ENCODE results near the gene NBL1.

Gene NBL1

GRCh38 chr1:19672237-19672636 lies 28.1 kb downstream of the NBL1 start:
- no peak for DNase-seq

- DNase-seq, result no peak
Observed at GRCh38 chr1:19675797-19676196, 31.7 kb downstream of the NBL1 start.

GRCh38 chr1:19676438-19676922 lies 32.4 kb downstream of the NBL1 start:
- DNase-seq, result no peak

GRCh38 chr1:19678493-19678892 lies 34.4 kb downstream of the NBL1 start:
- DNase-seq, result no peak

GRCh38 chr1:19678931-19679453 lies 34.9 kb downstream of the NBL1 start:
- DNase-seq, result no peak

GRCh38 chr1:19679691-19680090 lies 35.6 kb downstream of the NBL1 start:
- DNase-seq, result no peak

- no peak for DNase-seq
Observed at GRCh38 chr1:19680644-19681043, 36.5 kb downstream of the NBL1 start.

GRCh38 chr1:19682257-19682656 lies 38.1 kb downstream of the NBL1 start:
- DNase-seq, result no peak

GRCh38 chr1:19682901-19683300 lies 38.8 kb downstream of the NBL1 start:
- no peak for DNase-seq

GRCh38 chr1:19683351-19683750 lies 39.2 kb downstream of the NBL1 start:
- no peak for DNase-seq

GRCh38 chr1:19684677-19685076 lies 40.6 kb downstream of the NBL1 start:
- DNase-seq, result no peak

GRCh38 chr1:19685994-19686393 lies 41.9 kb downstream of the NBL1 start:
- no peak for DNase-seq

- DNase-seq, result no peak
Observed at GRCh38 chr1:19687414-19687813, 43.3 kb downstream of the NBL1 start.

- peak in 2 of 4 experiments; percentile 13 to 22 for DNase-seq
Observed at GRCh38 chr1:19688041-19688842, 44.1 kb downstream of the NBL1 start.

- DNase-seq, result no peak
Observed at GRCh38 chr1:19689085-19689757, 45.1 kb downstream of the NBL1 start.

- DNase-seq, result no peak
Observed at GRCh38 chr1:19689856-19690255, 45.7 kb downstream of the NBL1 start.

- DNase-seq, result no peak
Observed at GRCh38 chr1:19690342-19690741, 46.2 kb downstream of the NBL1 start.

GRCh38 chr1:19694298-19694697 lies 50.2 kb downstream of the NBL1 start:
- no peak for DNase-seq

- DNase-seq, result no peak
Observed at GRCh38 chr1:19695772-19696171, 51.7 kb downstream of the NBL1 start.

GRCh38 chr1:19696820-19697219 lies 52.7 kb downstream of the NBL1 start:
- DNase-seq, result no peak

GRCh38 chr1:19698181-19698580 lies 54.1 kb downstream of the NBL1 start:
- DNase-seq, result no peak

- DNase-seq, result no peak
Observed at GRCh38 chr1:19700079-19700777, 56.1 kb downstream of the NBL1 start.

GRCh38 chr1:19703280-19703679 lies 59.2 kb downstream of the NBL1 start:
- no peak for DNase-seq

Data from activated naive CD4-positive, alpha-beta T cell (primary cell).